Measurements from ENCODE around the gene RNASEH2A.

- TF ChIP-seq CTCF (IDR thresholded peaks at IDR 0.05; ENCODE audit: insufficient read depth, low read length, poor library complexity, severe bottlenecking) (no peak), EZH2phosphoT487 (conservative IDR thresholded peaks at IDR 0.05; ENCODE audit: low read length) (no peak)
These were observed 32.7 kb downstream of the RNASEH2A start for GRCh38 chr19:12838886-12839756.
